SJSA1 (cell line): ENCODE measurements around the gene CKAP2L. TPM values are rescaled to one million over a fixed set of nuclear protein-coding genes. Genes with fewer than 3 reads are reported as not detected.

Experiments used
- DNase-seq, 2 experiments: peaks; one replicate each; pipeline ENCODE4 v3.0.0-alpha.2; 2015 to 2020; ENCODE audit warnings: low spot score in 2 of 2, low read depth in 1 of 2
- H3K27ac ChIP-seq: fragments of 250-450 bp; sonication (Bioruptor Pico); 2 replicates; pipeline ENCODE4 v1.5.1; 2020; ENCODE audit warnings: mild to moderate bottlenecking, moderate library complexity
- H3K27me3 ChIP-seq: fragments of 250-450 bp; sonication (Bioruptor Pico); replicated peaks from 2 replicates; pipeline ENCODE4 v1.5.1; 2020; ENCODE audit warnings: mild to moderate bottlenecking, moderate library complexity
- H3K36me3 ChIP-seq: fragments of 250-450 bp; sonication (Bioruptor Pico); 2 replicates; pipeline ENCODE4 v1.5.1; 2020; ENCODE audit warnings: mild to moderate bottlenecking
- H3K4me1 ChIP-seq: fragments of 250-450 bp; sonication (Bioruptor Pico); replicated peaks from 2 replicates; pipeline ENCODE4 v1.6.1; 2021; ENCODE audit warnings: mild to moderate bottlenecking
- H3K4me3 ChIP-seq: fragments of 250-450 bp; sonication (Bioruptor Pico); 2 replicates; pipeline ENCODE4 v1.5.1; 2020; ENCODE audit warnings: mild to moderate bottlenecking
- H3K9me3 ChIP-seq: fragments of 250-450 bp; sonication (Bioruptor Pico); replicated peaks from 2 replicates; pipeline ENCODE4 v1.5.1; 2020; ENCODE audit warnings: mild to moderate bottlenecking
- total RNA-seq: library from RNA; depleted of rRNA; stranded (reverse); fragments of >200 nt; shearing (Covaris generic); gene quantifications from 2 replicates; pipeline ENCODE4 v1.2.3, GENCODE V29; 2014

CKAP2L gene
- total RNA-seq, 1 experiment from 2014 or later = 33.4 TPM

DNA sequence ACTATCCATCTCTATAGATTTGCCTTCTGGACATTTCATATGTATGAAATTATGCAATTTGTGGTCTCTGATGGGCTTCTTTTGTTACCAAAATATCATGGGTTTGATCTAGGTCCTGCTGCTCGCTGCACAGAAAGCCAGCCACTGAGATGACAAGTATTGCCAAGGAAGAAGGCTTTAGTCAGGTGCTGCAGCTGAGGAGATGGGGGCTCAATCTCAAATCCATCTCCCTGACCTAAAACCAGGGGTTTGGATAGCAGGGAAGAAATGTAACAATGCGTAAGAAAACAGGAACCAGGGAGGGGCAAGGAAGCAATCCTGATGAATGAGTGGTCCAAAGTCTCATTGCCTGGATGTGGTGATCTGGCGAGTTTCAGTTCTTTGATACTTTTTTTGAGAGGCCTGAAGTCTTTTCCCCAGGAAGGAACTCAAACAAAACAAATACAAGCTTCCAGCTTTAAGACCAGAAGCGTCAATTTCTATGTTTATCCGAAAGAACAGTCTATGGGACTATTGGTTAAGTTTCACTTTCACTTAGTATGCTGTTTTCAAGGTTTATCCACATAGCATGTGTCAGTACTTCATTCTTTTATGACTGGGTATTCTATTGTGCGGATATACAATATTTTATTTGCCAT lies 3.4 kb upstream of the CKAP2L start:
- no peaks in the 10 kb centered on the region for H3K27me3 ChIP-seq
- H3K27ac ChIP-seq = peak overlapping the region; percentile 68
- no peaks in the 10 kb centered on the region for H3K9me3 ChIP-seq
- H3K4me3 ChIP-seq = peak overlapping the region; percentile 20
- H3K4me1 ChIP-seq = peaks cover 24% of the 10 kb centered on the region
- H3K36me3 ChIP-seq = peaks cover 14% of the 10 kb centered on the region
- peak in 1 of 2 experiments; percentile 49 for DNase-seq

DNA sequence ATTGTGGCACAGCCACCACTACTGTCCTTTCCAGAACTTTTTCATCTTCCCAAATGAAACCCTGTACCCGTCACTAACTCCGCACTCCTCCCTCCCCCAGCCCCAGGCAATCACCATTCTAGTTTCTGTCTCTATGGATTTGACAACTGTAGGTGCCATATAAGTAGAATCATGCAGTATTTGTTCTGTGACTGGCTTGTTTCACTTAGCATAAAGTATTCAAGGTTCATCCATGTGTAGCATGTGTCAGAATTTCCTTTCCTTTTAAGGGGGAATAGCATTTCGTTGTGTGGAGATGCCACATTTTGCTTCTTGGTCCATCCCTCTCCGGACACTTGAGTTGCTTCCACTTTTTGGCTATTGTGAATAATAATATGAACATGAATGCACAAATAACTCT lies 842 bp upstream of the CKAP2L start:
- Histone ChIP-seq H3K27me3 (no peaks in the 10 kb centered on the region), H3K36me3 (peaks cover 33% of the 10 kb centered on the region), H3K9me3 (no peaks in the 10 kb centered on the region), H3K4me1 (peaks cover 30% of the 10 kb centered on the region), H3K27ac (peak overlapping the region; percentile 95), H3K4me3 (peak overlapping the region; percentile 59)
- no peak for DNase-seq

DNA sequence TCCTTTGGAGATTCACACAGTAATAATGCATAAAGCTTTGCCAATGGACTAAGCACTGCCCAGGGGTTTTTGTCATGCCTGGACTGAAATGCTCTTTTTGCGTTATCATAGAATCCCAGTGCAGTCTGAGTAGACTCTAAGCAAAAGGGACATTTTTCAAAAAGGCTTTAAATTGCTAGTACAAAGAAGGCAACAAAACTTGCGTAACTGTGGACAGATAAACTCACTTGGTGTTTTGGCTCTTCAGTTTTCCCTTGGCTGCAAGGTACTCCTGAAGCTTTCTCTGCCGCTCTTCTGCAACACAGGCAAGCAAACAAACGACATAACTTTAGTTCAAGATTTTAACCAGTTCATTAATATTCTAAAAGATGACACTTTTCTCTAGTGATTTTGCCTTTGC lies 2.1 kb downstream of the CKAP2L start:
- Histone ChIP-seq H3K36me3 (peaks cover 63% of the 10 kb centered on the region), H3K27me3 (no peaks in the 10 kb centered on the region), H3K9me3 (no peaks in the 10 kb centered on the region), H3K27ac (no peak overlapping the region), H3K4me1 (peaks cover 17% of the 10 kb centered on the region), H3K4me3 (no peak overlapping the region)
- no peak for DNase-seq

DNA sequence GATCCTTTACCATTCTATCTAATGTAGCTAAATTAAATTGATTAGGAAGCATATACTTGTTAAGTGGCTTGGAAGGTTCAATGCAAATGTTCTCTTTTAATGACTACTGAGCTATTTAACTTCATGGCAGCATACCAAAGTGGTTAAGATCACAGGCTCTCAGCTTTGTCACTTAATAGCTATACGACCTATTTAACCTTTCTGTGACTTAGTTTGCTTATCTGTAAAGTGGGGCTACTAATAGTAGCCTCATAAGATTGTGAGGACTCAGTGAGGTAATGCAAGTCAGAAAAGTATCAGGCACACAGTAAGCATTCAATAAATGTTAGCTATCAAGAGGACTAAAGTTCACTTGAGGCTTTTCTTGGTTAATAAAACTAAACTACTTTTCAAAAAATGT lies 4.3 kb downstream of the CKAP2L start:
- no peak for DNase-seq
- Histone ChIP-seq H3K9me3 (no peaks in the 10 kb centered on the region), H3K4me1 (peaks cover 13% of the 10 kb centered on the region), H3K36me3 (peaks cover 83% of the 10 kb centered on the region), H3K27ac (no peak overlapping the region), H3K4me3 (no peak overlapping the region), H3K27me3 (no peaks in the 10 kb centered on the region)

DNA sequence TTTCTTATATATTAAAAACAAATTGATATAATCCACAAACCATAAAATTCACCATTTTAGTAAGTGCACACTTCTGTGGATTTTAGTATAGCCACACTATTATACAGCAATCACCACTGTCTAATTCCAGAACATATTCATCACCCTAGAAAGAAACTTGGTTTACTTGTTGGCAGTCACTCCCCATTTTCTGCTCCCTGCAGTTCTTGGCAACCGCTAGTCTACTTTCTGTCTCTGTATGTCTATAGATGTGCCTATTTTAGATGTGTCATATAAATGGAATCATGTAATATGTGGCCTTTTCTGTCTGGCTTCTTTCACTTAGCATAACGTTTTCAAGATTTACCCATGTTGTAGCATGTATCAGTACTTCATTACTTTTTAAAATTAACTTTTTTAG lies 5.7 kb downstream of the CKAP2L start:
- Histone ChIP-seq H3K4me1 (peaks cover 13% of the 10 kb centered on the region), H3K9me3 (no peaks in the 10 kb centered on the region), H3K27me3 (no peaks in the 10 kb centered on the region), H3K4me3 (no peak overlapping the region), H3K27ac (no peak overlapping the region), H3K36me3 (peaks cover 93% of the 10 kb centered on the region)
- DNase-seq = no peak

DNA sequence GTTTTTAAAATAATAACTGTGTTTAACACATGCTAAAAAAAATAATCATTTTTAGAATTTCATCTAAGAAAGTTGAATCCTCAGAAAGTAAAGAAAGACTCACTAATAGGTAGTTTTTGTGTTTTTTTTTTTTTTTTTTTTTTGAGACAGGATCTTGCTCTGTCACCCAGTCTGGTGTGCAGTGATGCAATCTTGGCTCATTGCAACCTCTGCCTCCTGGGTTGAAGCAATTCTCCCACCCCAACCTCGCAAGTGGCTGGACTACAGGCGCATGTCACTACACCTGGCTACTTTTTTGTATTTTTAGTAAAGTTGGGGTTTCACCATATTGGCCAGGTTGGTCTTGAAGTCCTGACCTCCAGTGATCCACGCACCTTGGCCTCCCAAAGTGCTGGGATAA lies 7.1 kb downstream of the CKAP2L start:
- Histone ChIP-seq H3K4me1 (peaks cover 3% of the 10 kb centered on the region; the same call in 1 of the 2 replicates), H3K27ac (no peak overlapping the region), H3K4me3 (no peak overlapping the region), H3K27me3 (no peaks in the 10 kb centered on the region), H3K9me3 (no peaks in the 10 kb centered on the region), H3K36me3 (peaks cover 95% of the 10 kb centered on the region)
- no peak for DNase-seq

DNA sequence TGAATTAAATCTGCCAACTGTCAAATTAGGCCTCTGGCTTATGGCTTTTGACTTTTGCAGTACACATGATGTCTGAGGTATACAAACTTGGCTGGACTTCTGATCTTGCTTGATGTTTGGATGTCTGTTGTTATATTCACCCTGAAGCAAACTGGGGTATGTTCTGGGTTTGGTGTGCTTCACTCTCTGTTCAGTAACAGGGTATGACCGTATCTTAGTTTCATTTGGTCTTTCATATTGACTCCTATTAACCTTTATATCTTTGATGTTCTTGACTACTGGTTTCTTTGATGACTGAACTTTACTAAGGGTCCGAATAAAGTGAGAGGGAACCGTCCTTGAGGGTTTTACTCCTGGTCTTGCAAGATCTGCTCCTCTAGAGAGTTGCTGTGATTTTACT lies 8.2 kb downstream of the CKAP2L start:
- no peaks in the 10 kb centered on the region for H3K9me3 ChIP-seq
- H3K27ac ChIP-seq = no peak overlapping the region
- no peak overlapping the region for H3K4me3 ChIP-seq
- H3K4me1 ChIP-seq = no peaks in the 10 kb centered on the region
- H3K27me3 ChIP-seq = no peaks in the 10 kb centered on the region
- peaks cover 97% of the 10 kb centered on the region for H3K36me3 ChIP-seq
- no peak for DNase-seq

DNA sequence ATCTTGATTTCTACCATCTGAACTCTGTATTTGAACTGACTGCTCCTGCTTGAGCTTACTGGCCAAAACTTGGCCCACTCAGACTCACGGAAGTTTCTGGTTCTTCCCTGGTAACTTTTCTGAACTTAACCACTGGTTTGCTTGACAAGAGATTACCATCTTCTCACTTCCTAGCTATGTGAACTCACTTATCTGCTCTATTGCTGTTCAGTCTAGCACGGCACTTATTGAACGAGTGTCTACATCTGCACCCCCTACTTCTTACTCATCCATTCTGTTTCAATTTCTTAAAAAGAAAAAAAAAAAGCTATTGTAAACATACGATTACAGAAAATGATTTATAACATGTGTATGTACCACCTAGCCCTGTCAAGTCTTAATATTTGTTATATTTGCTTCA lies 9.0 kb downstream of the CKAP2L start:
- no peak for DNase-seq

DNA sequence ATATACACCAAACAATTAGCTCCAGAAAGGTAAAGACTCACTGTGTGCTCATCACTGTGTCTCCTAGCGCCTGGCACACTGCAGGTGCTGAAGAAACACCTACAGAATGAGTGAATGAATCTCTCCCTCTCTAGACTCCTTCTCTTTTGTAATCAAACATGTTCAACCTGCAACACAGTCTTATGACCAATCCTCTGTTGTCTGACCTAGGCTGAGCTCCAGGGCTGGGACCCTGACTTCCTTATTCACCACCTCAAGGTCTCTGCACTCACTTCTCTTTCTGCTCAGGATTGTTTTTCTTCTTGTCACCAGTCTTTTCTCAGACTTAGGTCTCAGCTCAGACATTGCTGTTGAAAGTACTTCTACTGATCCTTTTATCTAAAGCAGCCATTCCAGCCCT lies 9.8 kb downstream of the CKAP2L start:
- no peak for DNase-seq
- Histone ChIP-seq H3K36me3 (peaks cover 97% of the 10 kb centered on the region), H3K27me3 (no peaks in the 10 kb centered on the region), H3K4me3 (no peak overlapping the region), H3K4me1 (no peaks in the 10 kb centered on the region), H3K9me3 (no peaks in the 10 kb centered on the region), H3K27ac (no peak overlapping the region)

More for the DNA sequence above, 9.0 kb downstream of the CKAP2L start:
- Histone ChIP-seq H3K36me3 (peaks cover 97% of the 10 kb centered on the region), H3K9me3 (no peaks in the 10 kb centered on the region), H3K27me3 (no peaks in the 10 kb centered on the region), H3K27ac (no peak overlapping the region), H3K4me3 (no peak overlapping the region), H3K4me1 (no peaks in the 10 kb centered on the region)

DNA sequence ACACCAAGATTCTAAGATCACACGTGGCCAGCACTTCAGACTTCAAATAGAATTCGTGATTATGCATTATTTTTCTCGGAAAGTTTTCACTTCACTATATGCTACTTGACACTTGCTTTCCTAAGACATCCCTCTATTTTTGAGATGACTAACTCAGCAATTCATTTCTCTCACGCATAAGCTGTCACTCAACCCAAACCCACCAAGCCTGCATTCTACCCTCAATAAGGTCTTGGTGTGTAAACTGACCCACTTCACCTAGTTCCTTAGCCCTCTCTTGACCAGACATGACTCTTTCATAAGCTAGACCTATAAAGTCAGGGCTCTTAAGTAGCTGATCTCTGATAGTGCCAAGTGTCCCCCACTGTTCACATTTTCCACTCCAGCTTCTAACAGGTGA lies 11.7 kb downstream of the CKAP2L start:
- no peak overlapping the region for H3K4me3 ChIP-seq
- no peaks in the 10 kb centered on the region for H3K9me3 ChIP-seq
- H3K27ac ChIP-seq = no peak overlapping the region
- no peaks in the 10 kb centered on the region for H3K27me3 ChIP-seq
- H3K36me3 ChIP-seq = peaks cover 93% of the 10 kb centered on the region
- H3K4me1 ChIP-seq = no peaks in the 10 kb centered on the region
- no peak for DNase-seq

DNA sequence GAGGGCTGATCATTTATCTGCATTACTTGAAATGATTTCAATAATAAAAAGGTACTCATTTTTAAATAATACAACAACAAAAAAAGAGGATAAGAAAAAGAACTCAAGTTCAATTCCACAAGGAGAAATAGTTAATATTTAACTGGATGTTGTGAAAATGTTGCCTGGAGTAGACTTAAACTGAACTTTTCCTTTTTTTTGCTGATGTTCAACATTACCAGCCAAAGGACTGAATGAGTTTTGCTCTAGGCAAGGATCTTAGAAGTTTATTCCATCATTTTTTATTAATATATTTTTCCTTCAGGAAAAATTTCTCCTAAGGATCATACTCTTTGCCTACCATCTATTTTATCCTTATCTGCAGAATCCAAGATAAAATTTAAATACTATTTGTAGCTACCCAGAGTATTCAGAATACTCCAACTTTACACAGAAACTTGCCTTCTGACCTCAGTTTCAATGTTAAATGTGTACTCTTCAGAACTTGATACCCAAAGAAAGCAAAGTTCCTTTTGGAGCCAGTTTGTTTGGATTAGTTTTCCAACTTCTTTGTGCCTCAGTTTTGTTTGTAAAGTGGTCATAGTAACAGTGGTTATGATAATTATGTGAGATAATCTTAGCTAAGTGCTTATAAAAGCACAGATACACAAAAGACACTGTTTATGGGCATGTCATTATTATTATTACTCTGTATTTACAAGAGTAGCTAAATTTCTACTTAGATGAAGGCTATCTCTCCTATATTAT lies 12.8 kb downstream of the CKAP2L start:
- Histone ChIP-seq H3K36me3 (peaks cover 94% of the 10 kb centered on the region), H3K4me1 (no peaks in the 10 kb centered on the region), H3K27ac (no peak overlapping the region), H3K9me3 (no peaks in the 10 kb centered on the region), H3K4me3 (no peak overlapping the region), H3K27me3 (no peaks in the 10 kb centered on the region)
- DNase-seq = no peak

DNA sequence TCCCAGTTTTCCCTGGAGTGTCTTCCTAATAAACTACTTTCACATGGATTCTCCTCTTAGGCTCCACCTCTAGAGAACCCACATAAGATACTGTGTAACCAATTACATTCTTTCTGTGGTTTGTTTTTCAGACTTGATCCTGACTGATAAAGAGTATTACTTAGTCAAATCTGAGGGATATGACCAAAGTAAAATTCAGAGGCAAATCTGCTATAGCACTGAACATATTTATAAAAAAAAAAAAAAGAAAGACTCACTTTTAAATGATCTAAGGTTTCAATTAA lies 13.9 kb downstream of the CKAP2L start:
- no peak overlapping the region for H3K27ac ChIP-seq
- no peak overlapping the region for H3K4me3 ChIP-seq
- H3K4me1 ChIP-seq = no peaks in the 10 kb centered on the region
- no peaks in the 10 kb centered on the region for H3K9me3 ChIP-seq
- H3K36me3 ChIP-seq = peaks cover 94% of the 10 kb centered on the region
- H3K27me3 ChIP-seq = no peaks in the 10 kb centered on the region
- DNase-seq = no peak

DNA sequence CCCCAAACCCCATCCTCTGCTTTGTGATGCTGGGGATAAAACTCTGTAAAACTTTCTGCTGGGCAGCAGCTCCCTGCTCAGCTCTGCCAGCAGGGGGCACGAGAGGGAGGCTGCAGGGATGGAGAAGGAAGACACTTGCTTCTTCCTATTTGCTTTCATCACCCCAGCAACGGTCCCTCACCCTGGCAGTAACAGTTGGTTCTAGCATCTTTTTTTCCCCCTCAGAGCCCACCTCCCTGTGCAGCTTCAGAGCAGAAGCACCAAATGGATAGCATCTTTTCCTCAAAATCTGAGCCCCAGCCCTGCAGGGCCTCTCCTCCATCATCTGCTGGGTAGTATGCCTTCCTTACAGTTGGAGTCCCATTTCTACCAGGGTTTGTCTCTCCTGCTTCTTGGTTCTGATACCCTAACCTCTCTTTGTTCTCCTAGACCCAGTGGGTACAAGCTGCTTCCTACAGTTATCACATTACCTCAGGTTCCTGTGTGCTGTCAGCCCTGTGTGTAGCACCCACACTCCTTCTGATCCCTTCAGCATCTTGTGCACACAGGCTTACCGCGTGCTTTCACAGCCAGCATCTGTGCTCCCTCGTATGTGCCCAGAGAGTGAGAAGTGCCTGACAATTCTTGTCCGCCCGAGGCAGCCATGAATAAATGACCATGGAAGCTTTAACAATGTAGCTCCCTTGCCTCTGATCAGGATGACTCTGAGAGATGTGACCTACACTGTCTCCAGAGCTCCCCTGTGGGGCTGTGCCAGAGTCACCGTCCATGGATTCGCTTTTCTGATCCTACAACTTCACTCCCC lies 14.5 kb downstream of the CKAP2L start:
- peak; percentile 57 to 81 for DNase-seq
- peak overlapping the region; percentile 33; the same call in 1 of the 2 replicates for H3K27ac ChIP-seq
- H3K9me3 ChIP-seq = no peaks in the 10 kb centered on the region
- no peaks in the 10 kb centered on the region for H3K27me3 ChIP-seq
- no peak overlapping the region for H3K4me3 ChIP-seq
- peaks cover 93% of the 10 kb centered on the region for H3K36me3 ChIP-seq
- H3K4me1 ChIP-seq = no peaks in the 10 kb centered on the region

DNA sequence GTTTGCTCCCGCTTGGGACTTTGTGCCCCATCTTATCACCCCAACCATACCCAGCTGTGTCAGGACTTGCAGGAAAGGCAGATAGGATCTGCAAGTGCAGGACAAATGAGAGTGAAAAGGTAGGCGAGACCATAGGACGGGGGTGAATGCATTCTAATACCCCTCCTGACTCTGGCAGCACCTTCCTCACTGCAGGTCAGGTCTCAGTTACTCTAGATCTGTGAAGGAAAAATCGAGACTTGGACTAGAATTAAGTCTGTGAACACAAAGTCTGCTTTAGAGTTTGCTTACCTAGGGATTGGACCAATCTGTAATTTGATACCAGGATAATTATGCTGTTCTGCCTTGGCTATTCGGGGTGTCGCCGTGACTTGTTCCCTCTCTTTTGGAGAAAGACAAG lies 23.9 kb downstream of the CKAP2L start:
- peaks cover 90% of the 10 kb centered on the region for H3K36me3 ChIP-seq
- DNase-seq = no peak
- H3K4me3 ChIP-seq = no peak overlapping the region
- no peak overlapping the region for H3K27ac ChIP-seq
- H3K9me3 ChIP-seq = no peaks in the 10 kb centered on the region
- H3K27me3 ChIP-seq = no peaks in the 10 kb centered on the region; the same call in 1 of the 2 replicates
- H3K4me1 ChIP-seq = peaks cover 3% of the 10 kb centered on the region; the same call in 1 of the 2 replicates
